Liver (tissue), 9 donors: ENCODE results near the gene SEMA3B. TPM values are rescaled to one million over a fixed set of nuclear protein-coding genes. Genes with fewer than 3 reads are reported as not detected.

Experiments used
- DNase-seq: peaks from one replicate; pipeline ENCODE4 v3.0.0-alpha.2; 2017; ENCODE audit warnings: low spot score
- H3K27ac ChIP-seq, 2 donors: one replicate each; pipeline ENCODE4 v1.7.0; 2013; ENCODE audit warnings: inconsistent platforms in 2 of 2, low read length in 2 of 2, control low read depth in 1 of 2, low read depth in 1 of 2, mild to moderate bottlenecking in 1 of 2
- H3K27me3 ChIP-seq, 4 donors: one replicate each; pipeline versions ENCODE4 v1.6.1 to v1.7.0; 2013; ENCODE audit warnings: low read length in 3 of 4, inconsistent platforms in 1 of 4, mild to moderate bottlenecking in 1 of 4, moderate library complexity in 1 of 4; ENCODE audit not compliant: control insufficient read depth in 4 of 4, insufficient read depth in 4 of 4
- H3K36me3 ChIP-seq, 4 donors: one replicate each; pipeline versions ENCODE4 v1.6.1 to v1.7.0; 2013; ENCODE audit warnings: low read length in 3 of 4, mild to moderate bottlenecking in 3 of 4, low read depth in 1 of 4, moderate library complexity in 1 of 4; ENCODE audit not compliant: control insufficient read depth in 4 of 4, insufficient read depth in 3 of 4
- H3K4me1 ChIP-seq, 4 donors: one replicate each; pipeline versions ENCODE4 v1.6.1 to v1.7.0; 2013; ENCODE audit warnings: low read length in 3 of 4, mild to moderate bottlenecking in 3 of 4, moderate library complexity in 1 of 4; ENCODE audit not compliant: control insufficient read depth in 4 of 4, insufficient read depth in 4 of 4
- H3K4me3 ChIP-seq, 3 donors: one replicate each; pipeline versions ENCODE4 v1.6.1 to v1.7.0; 2013; ENCODE audit warnings: low read length in 3 of 3, control low read depth in 1 of 3, low read depth in 1 of 3, mild to moderate bottlenecking in 1 of 3
- H3K9ac ChIP-seq, 2 donors: one replicate each; pipeline ENCODE4 v1.7.0; 2013; ENCODE audit warnings: low read length in 2 of 2, mild to moderate bottlenecking in 2 of 2, moderate library complexity in 2 of 2, control low read depth in 1 of 2, low read depth in 1 of 2
- H3K9me3 ChIP-seq, 4 donors: one replicate each; pipeline versions ENCODE4 v1.6.1 to v1.7.0; 2013; ENCODE audit warnings: low read length in 3 of 4; ENCODE audit not compliant: control insufficient read depth in 4 of 4
- EGR1 ChIP-seq, 2 donors: IDR thresholded peaks; 2 replicates each; pipeline ENCODE4 v1.6.1; 2016 to 2018; ENCODE audit warnings: antibody characterized with exemption in 2 of 2, low read depth in 2 of 2
- FOXA1 ChIP-seq: IDR thresholded peaks from 2 replicates; pipeline ENCODE4 v1.6.1; 2016; ENCODE audit warnings: antibody characterized with exemption
- FOXA2 ChIP-seq: IDR thresholded peaks from 2 replicates; pipeline ENCODE4 v1.6.1; 2016; ENCODE audit warnings: antibody characterized with exemption
- GABPA ChIP-seq, 2 donors: IDR thresholded peaks in 1 of 2; conservative IDR thresholded peaks in 1 of 2; 2 replicates each; pipeline ENCODE4 v1.6.1; 2016; ENCODE audit warnings: antibody characterized with exemption in 2 of 2, mild to moderate bottlenecking in 1 of 2, moderate library complexity in 1 of 2
- HNF4A ChIP-seq, 2 donors: conservative IDR thresholded peaks; 2 replicates each; pipeline ENCODE4 v1.6.1; 2016; ENCODE audit warnings: antibody characterized with exemption in 2 of 2, mild to moderate bottlenecking in 2 of 2
- HNF4G ChIP-seq: IDR thresholded peaks from 2 replicates; pipeline ENCODE4 v1.6.1; 2016; ENCODE audit warnings: antibody characterized with exemption
- JUND ChIP-seq, 2 donors: IDR thresholded peaks; 2 replicates each; pipeline ENCODE4 v1.6.1; 2016; ENCODE audit warnings: antibody characterized with exemption in 2 of 2
- NR2F2 ChIP-seq: IDR thresholded peaks from 2 replicates; pipeline ENCODE4 v1.6.1; 2016; ENCODE audit warnings: antibody characterized with exemption
- RAD21 ChIP-seq, 2 donors: IDR thresholded peaks; 2 replicates each; pipeline ENCODE4 v1.6.1; 2016; ENCODE audit warnings: antibody characterized with exemption in 2 of 2, mild to moderate bottlenecking in 2 of 2
- RXRA ChIP-seq, 2 donors: IDR thresholded peaks; 2 replicates each; pipeline ENCODE4 v1.6.1; 2017 to 2018; ENCODE audit warnings: antibody characterized with exemption in 2 of 2, mild to moderate bottlenecking in 1 of 2
- SP1 ChIP-seq: IDR thresholded peaks from 2 replicates; pipeline ENCODE4 v1.6.1; 2018; ENCODE audit warnings: antibody characterized with exemption, mild to moderate bottlenecking
- TAF1 ChIP-seq: conservative IDR thresholded peaks from 2 replicates; pipeline ENCODE4 v1.6.1; 2016; ENCODE audit warnings: antibody characterized with exemption, mild to moderate bottlenecking
- YY1 ChIP-seq: IDR thresholded peaks from 2 replicates; pipeline ENCODE4 v1.6.1; 2016; ENCODE audit warnings: antibody characterized with exemption, mild to moderate bottlenecking
- WGBS: extraction: QIAGEN DNeasy Blood & Tissue Kit; methylation state at CpG from one replicate; pipeline ENCODE4 v1.1.7; 2013; 5-methylcytosine and 5-hydroxymethylcytosine counted together
- polyA plus RNA-seq, 2 donors: library from polyadenylated mRNA; stranded (reverse) in 1 of 2; unstranded in 1 of 2; fragments of 200-250 nt in 1 of 2; fragments of >200 nt in 1 of 2; fragmentation: Nextera tagmentation in 1 of 2; extraction: Ambion mirVana in 1 of 2; gene quantifications; one replicate each; pipeline versions ENCODE4 v1.2.1 to v1.2.3, GENCODE V29; 2013 to 2015
- total RNA-seq, 2 donors: library from RNA; depleted of rRNA; stranded (reverse); fragments of >200 nt; gene quantifications; one replicate each; pipeline ENCODE4 v1.2.3, GENCODE V29; 2014
- TF ChIP-seq, protein P1 (sequence below): IDR thresholded peaks from 2 replicates; pipeline ENCODE4 v1.6.1; 2016; ENCODE audit warnings: antibody characterized with exemption
- TF ChIP-seq, protein P2 (sequence below): fragments of 150-350 bp; IDR thresholded peaks from 2 replicates; pipeline ENCODE4 v1.5.1; 2017; ENCODE audit warnings: improper control_type of control experiment, low read depth, low read length; ENCODE audit not compliant: missing input control
- TF ChIP-seq, protein P3 (sequence below): IDR thresholded peaks from 2 replicates; pipeline ENCODE4 v1.6.1; 2016; ENCODE audit warnings: antibody characterized with exemption
- TF ChIP-seq, protein P4 (sequence below): IDR thresholded peaks from 2 replicates; pipeline ENCODE4 v1.6.1; 2016; ENCODE audit warnings: antibody characterized with exemption
- TF ChIP-seq, protein P5 (sequence below): IDR thresholded peaks from 2 replicates; pipeline ENCODE4 v1.6.1; 2016; ENCODE audit warnings: antibody characterized with exemption, mild to moderate bottlenecking
- donor health status: healthy.
- donor health status: healthy.
- donor health status: healthy.
- donor health status: healthy.
- donor health status: healthy.

Gene SEMA3B
- total and polyA plus RNA-seq, 4 donors: 0.40 to 1.5 (median 0.93) TPM

DNA sequence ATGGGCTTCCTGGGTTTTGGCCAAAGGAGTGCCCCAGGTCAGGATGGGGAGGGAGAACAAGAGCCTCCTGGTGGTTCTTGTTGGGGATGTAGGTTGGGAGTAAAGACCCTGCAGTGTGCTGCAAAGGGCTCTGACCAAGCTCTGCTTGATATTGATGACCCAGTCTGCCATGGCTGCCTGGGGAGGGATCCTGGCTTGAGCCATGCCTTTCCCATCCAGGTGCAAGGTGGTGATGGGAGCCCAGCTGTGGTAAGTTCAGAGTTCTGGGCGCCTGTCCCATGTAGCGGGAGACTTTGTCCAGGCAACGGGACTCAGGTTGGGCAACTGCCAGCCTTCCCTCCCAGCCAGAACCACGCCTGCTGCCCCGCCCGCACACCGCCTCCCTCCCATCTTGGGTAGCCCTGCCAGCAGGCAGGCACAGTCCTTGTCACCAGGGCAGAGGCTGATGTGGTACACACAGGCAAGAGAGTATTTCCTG lies 30.4 kb upstream of the SEMA3B start:
- DNase-seq: peak; percentile 76
- Histone ChIP-seq H3K4me3 (peak overlapping the region in 2 of 3 donors; percentile 80 to 83), H3K9ac (peak overlapping the region; percentile 4 to 59), H3K9me3 (no peaks in the 10 kb centered on the region), H3K36me3 (no peaks in the 10 kb centered on the region), H3K4me1 (peaks cover 18 to 68% (median 50%) of the 10 kb centered on the region in 4 donors), H3K27me3 (no peaks in the 10 kb centered on the region), H3K27ac (peak overlapping the region; percentile 89 to 91)
- 8% methylated on average over 7 of the region's 7 CpGs for WGBS
- TF ChIP-seq YY1 (peak; percentile 89), EGR1 (IDR thresholded peaks at IDR 0.05; ENCODE audit: low read depth in 2 of 2) (peak in 1 of 2 donors; percentile 69), NR2F2 (no peak), GABPA (IDR thresholded peaks at IDR 0.05 in 1 of 2, conservative IDR thresholded peaks at IDR 0.05 in 1 of 2) (peak in 1 of 2 donors; percentile 68), FOXA2 (peak; percentile 42), FOXA1 (peak; percentile 71), RAD21 (IDR thresholded peaks at IDR 0.05) (peak; percentile 28 to 29), SP1 (peak; percentile 88), HNF4A (conservative IDR thresholded peaks at IDR 0.05) (peak; percentile 87 to 91), TAF1 (no peak), HNF4G (peak; percentile 47), RXRA (IDR thresholded peaks at IDR 0.05) (peak; percentile 54 to 84), JUND (IDR thresholded peaks at IDR 0.05) (peak in 1 of 2 donors; percentile 51)
- TF ChIP-seq, protein P1, sequence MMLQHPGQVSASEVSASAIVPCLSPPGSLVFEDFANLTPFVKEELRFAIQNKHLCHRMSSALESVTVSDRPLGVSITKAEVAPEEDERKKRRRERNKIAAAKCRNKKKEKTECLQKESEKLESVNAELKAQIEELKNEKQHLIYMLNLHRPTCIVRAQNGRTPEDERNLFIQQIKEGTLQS: no peak
- TF ChIP-seq, protein P2, sequence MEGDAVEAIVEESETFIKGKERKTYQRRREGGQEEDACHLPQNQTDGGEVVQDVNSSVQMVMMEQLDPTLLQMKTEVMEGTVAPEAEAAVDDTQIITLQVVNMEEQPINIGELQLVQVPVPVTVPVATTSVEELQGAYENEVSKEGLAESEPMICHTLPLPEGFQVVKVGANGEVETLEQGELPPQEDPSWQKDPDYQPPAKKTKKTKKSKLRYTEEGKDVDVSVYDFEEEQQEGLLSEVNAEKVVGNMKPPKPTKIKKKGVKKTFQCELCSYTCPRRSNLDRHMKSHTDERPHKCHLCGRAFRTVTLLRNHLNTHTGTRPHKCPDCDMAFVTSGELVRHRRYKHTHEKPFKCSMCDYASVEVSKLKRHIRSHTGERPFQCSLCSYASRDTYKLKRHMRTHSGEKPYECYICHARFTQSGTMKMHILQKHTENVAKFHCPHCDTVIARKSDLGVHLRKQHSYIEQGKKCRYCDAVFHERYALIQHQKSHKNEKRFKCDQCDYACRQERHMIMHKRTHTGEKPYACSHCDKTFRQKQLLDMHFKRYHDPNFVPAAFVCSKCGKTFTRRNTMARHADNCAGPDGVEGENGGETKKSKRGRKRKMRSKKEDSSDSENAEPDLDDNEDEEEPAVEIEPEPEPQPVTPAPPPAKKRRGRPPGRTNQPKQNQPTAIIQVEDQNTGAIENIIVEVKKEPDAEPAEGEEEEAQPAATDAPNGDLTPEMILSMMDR: peak; percentile 9
- TF ChIP-seq, protein P3, sequence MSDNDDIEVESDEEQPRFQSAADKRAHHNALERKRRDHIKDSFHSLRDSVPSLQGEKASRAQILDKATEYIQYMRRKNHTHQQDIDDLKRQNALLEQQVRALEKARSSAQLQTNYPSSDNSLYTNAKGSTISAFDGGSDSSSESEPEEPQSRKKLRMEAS: peak; percentile 84
- TF ChIP-seq, protein P4, sequence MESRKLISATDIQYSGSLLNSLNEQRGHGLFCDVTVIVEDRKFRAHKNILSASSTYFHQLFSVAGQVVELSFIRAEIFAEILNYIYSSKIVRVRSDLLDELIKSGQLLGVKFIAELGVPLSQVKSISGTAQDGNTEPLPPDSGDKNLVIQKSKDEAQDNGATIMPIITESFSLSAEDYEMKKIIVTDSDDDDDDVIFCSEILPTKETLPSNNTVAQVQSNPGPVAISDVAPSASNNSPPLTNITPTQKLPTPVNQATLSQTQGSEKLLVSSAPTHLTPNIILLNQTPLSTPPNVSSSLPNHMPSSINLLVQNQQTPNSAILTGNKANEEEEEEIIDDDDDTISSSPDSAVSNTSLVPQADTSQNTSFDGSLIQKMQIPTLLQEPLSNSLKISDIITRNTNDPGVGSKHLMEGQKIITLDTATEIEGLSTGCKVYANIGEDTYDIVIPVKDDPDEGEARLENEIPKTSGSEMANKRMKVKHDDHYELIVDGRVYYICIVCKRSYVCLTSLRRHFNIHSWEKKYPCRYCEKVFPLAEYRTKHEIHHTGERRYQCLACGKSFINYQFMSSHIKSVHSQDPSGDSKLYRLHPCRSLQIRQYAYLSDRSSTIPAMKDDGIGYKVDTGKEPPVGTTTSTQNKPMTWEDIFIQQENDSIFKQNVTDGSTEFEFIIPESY: peak; percentile 54
- TF ChIP-seq, protein P5, sequence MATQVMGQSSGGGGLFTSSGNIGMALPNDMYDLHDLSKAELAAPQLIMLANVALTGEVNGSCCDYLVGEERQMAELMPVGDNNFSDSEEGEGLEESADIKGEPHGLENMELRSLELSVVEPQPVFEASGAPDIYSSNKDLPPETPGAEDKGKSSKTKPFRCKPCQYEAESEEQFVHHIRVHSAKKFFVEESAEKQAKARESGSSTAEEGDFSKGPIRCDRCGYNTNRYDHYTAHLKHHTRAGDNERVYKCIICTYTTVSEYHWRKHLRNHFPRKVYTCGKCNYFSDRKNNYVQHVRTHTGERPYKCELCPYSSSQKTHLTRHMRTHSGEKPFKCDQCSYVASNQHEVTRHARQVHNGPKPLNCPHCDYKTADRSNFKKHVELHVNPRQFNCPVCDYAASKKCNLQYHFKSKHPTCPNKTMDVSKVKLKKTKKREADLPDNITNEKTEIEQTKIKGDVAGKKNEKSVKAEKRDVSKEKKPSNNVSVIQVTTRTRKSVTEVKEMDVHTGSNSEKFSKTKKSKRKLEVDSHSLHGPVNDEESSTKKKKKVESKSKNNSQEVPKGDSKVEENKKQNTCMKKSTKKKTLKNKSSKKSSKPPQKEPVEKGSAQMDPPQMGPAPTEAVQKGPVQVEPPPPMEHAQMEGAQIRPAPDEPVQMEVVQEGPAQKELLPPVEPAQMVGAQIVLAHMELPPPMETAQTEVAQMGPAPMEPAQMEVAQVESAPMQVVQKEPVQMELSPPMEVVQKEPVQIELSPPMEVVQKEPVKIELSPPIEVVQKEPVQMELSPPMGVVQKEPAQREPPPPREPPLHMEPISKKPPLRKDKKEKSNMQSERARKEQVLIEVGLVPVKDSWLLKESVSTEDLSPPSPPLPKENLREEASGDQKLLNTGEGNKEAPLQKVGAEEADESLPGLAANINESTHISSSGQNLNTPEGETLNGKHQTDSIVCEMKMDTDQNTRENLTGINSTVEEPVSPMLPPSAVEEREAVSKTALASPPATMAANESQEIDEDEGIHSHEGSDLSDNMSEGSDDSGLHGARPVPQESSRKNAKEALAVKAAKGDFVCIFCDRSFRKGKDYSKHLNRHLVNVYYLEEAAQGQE: peak; percentile 70
